Osteocyte (in vitro differentiated cells): ENCODE data around the gene SYT11. TPM values are rescaled to one million over a fixed set of nuclear protein-coding genes. Genes with fewer than 3 reads are reported as not detected.

Source experiments
- DNase-seq: peaks from one replicate; pipeline ENCODE4 v3.0.0; 2021; ENCODE audit warnings: mixed read lengths; ENCODE audit not compliant: unreplicated experiment; ENCODE audit errors: extremely low spot score
- H3K27ac Mint-ChIP-seq: one replicate; pipeline ENCODE4 v1.8.0; 2021; ENCODE audit warnings: mild to moderate bottlenecking, mixed read lengths; ENCODE audit not compliant: unreplicated experiment
- H3K27me3 Mint-ChIP-seq: one replicate; pipeline ENCODE4 v1.8.0; 2021; ENCODE audit warnings: mixed read lengths; ENCODE audit not compliant: unreplicated experiment
- H3K36me3 Mint-ChIP-seq: one replicate; pipeline ENCODE4 v1.8.0; 2021; ENCODE audit warnings: mixed read lengths; ENCODE audit not compliant: unreplicated experiment
- H3K4me1 Mint-ChIP-seq: one replicate; pipeline ENCODE4 v1.8.0; 2021; ENCODE audit warnings: mixed read lengths; ENCODE audit not compliant: unreplicated experiment
- H3K4me3 Mint-ChIP-seq: one replicate; pipeline ENCODE4 v1.8.0; 2021; ENCODE audit warnings: mild to moderate bottlenecking, moderate library complexity, mixed read lengths; ENCODE audit not compliant: unreplicated experiment
- H3K9me3 Mint-ChIP-seq: one replicate; pipeline ENCODE4 v1.8.0; 2021; ENCODE audit warnings: mixed read lengths; ENCODE audit not compliant: unreplicated experiment
- total RNA-seq: library from RNA; stranded (reverse); gene quantifications from 2 replicates; pipeline ENCODE4 v1.2.1, GENCODE V29; 2021
- TF ChIP-seq, protein P1 (sequence below): fragments of 200-600 bp; sonication (generic); IDR thresholded peaks from 2 replicates; pipeline ENCODE4 v1.5.0; 2021; ENCODE audit warnings: antibody characterized with exemption, mild to moderate bottlenecking, moderate library complexity

Gene SYT11
- total RNA-seq, 1 donor from 2014 or later = 5.3 TPM

- Mint-ChIP-seq H3K36me3 (peaks cover 22% of the 10 kb centered on the region), H3K27ac (no peak overlapping the region), H3K4me1 (peaks cover 6% of the 10 kb centered on the region), H3K9me3 (no peaks in the 10 kb centered on the region), H3K27me3 (no peaks in the 10 kb centered on the region), H3K4me3 (no peak overlapping the region)
- DNase-seq = no peak
- TF ChIP-seq, protein P1, sequence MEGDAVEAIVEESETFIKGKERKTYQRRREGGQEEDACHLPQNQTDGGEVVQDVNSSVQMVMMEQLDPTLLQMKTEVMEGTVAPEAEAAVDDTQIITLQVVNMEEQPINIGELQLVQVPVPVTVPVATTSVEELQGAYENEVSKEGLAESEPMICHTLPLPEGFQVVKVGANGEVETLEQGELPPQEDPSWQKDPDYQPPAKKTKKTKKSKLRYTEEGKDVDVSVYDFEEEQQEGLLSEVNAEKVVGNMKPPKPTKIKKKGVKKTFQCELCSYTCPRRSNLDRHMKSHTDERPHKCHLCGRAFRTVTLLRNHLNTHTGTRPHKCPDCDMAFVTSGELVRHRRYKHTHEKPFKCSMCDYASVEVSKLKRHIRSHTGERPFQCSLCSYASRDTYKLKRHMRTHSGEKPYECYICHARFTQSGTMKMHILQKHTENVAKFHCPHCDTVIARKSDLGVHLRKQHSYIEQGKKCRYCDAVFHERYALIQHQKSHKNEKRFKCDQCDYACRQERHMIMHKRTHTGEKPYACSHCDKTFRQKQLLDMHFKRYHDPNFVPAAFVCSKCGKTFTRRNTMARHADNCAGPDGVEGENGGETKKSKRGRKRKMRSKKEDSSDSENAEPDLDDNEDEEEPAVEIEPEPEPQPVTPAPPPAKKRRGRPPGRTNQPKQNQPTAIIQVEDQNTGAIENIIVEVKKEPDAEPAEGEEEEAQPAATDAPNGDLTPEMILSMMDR = no peak
Observed at GRCh38 chr1:155840386-155840785, 19.0 kb upstream of the SYT11 start.

DNA sequence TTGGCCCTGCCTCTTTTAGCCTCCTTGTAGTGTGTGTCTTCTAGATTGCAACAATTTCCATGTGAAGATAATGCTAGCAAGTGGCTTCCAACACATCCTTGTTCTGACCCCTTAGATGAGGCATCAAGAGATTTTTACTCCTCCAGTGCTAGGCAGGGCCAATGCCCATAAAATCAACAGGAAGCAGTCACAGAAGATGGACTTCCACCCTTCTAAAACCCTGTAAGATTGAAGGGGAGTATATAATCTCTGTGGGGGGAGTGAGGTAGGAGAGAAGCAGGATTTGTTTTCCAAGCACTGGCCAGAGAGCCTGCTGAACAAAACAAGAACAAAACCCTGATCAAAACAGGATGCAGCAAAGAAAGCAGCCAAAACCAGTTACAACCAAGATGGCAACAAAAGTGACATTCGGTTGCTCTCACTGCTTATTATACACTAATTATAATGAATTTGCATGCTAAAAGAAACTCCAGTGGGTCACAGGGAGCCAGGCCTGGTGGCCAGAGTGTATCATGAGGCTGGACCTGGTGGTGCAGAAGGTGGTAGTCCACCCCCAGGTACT lies 14.4 kb upstream of the SYT11 start:
- Mint-ChIP-seq H3K4me3 (no peak overlapping the region), H3K9me3 (no peaks in the 10 kb centered on the region), H3K4me1 (peaks cover under 1% of the 10 kb centered on the region), H3K36me3 (peaks cover 27% of the 10 kb centered on the region), H3K27ac (no peak overlapping the region), H3K27me3 (no peaks in the 10 kb centered on the region)
- TF ChIP-seq, protein P1 = no peak
- DNase-seq = no peak

- H3K27me3 Mint-ChIP-seq = no peaks in the 10 kb centered on the region
- no peaks in the 10 kb centered on the region for H3K9me3 Mint-ChIP-seq
- TF ChIP-seq, protein P1 = no peak
- H3K4me1 Mint-ChIP-seq = peaks cover 4% of the 10 kb centered on the region
- H3K36me3 Mint-ChIP-seq = peaks cover 39% of the 10 kb centered on the region
- H3K4me3 Mint-ChIP-seq = no peak overlapping the region
- H3K27ac Mint-ChIP-seq = peak overlapping the region; percentile 54
- no peak for DNase-seq
Observed at GRCh38 chr1:155847823-155848529, 11.4 kb upstream of the SYT11 start.

DNA sequence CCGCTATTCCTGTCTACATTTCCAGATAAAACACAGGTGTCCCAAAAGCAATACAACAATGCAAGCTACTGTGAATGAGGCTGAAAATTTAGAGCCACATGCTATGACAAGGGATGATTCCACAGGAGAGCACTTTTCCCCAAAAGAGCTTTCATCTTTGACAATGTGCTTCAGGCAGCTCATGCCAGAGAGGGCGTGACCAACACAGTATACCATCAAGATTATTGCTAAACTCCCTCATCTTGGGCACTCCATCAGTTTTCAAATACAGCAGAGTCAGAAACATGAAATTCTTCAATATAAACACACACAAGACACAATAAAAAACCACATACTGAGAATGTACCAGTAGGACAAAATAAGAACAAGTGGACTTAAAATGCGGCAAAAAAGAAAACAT lies 9.0 kb upstream of the SYT11 start:
- Mint-ChIP-seq H3K36me3 (peaks cover 40% of the 10 kb centered on the region), H3K27me3 (no peaks in the 10 kb centered on the region), H3K27ac (no peak overlapping the region), H3K9me3 (no peaks in the 10 kb centered on the region), H3K4me3 (no peak overlapping the region), H3K4me1 (peaks cover 4% of the 10 kb centered on the region)
- no peak for DNase-seq
- TF ChIP-seq, protein P1 = no peak

DNA sequence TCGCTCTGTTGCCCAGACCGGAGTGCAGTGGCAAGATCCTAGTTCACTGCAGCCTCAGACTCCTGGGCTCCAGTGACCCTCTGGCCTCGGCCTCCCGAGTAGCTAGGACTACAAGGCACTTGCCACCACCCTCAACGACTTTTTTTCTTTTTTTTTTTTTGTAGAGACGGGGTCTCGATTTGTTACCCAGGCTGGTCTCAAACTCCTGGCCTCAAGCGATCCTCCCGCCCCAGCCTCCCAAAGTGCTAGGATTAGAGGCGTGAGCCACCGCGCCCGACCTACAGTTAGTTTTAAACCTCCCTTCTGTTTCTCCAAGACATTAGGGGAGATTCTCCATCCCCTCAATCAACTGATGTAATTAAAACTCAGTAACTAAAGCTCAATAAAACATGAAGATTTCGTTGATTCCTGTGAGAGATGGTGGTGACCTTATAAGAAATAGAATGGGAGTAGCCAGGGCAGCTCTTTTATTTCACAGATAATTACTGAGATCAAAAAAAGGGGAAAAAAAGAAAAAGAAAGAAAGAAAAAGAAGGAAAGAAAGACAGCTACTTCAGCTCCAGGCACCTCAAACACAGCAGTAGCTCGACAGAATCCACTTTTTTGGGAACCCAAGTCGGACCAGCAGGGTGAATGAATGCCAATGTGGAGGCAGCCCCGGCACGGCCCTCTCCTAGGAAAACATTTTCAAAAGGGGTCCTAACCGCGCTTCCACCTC lies 3.0 kb upstream of the SYT11 start:
- peaks cover 20% of the 10 kb centered on the region for H3K36me3 Mint-ChIP-seq
- no peak for DNase-seq
- TF ChIP-seq, protein P1 = no peak
- H3K27ac Mint-ChIP-seq = peak overlapping the region; percentile 97
- H3K9me3 Mint-ChIP-seq = no peaks in the 10 kb centered on the region
- H3K4me1 Mint-ChIP-seq = peaks cover 29% of the 10 kb centered on the region
- no peaks in the 10 kb centered on the region for H3K27me3 Mint-ChIP-seq
- H3K4me3 Mint-ChIP-seq = peak overlapping the region; percentile 96
